Measurements from ENCODE around the gene GCSAM. TPM values are rescaled to one million over a fixed set of nuclear protein-coding genes. Genes with fewer than 3 reads are reported as not detected.

The GCSAM gene
- not detected in 2 replicates for total RNA-seq (2014; rRNA removed; shearing (Covaris generic))
- polyA plus RNA-seq (2014; cell fraction: nucleus; rRNA removed), result not detected in 2 replicates

DNA sequence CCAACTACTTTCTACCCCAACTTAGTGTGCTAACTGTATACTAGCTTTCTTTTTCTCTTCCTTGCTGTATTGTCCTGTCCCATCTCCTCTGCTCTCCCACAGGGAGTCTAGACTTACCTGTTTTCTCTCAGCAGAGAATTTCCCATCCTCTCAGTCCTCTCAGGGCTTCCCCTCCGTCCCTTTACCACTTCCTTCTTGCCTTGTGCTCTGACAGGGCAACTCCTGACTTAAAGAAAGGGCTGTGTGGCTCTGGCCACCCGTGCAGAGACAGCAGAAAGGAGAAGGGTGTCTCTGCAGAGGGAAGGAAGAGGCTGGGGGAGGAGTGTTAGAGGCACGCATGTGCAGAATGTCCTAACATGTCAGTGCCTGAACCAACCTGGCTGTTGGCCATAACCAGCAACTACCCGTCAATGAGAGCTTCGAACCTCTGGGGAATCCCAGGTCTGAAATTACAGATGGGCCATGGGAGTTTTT lies at the start of gene GCSAM:
Gene GCSAM (minus strand): TSS at position 274 of the 474 bp plus-strand sequence. CDS start 128 bp downstream, at position 146.
- DNase-seq (ENCODE audit: extremely low read depth, low read depth), result no peak

- no peak for DNase-seq (ENCODE audit: extremely low read depth, low read depth)
These were observed 42.6 kb upstream of the GCSAM start for GRCh38 chr3:112175646-112176045.

DNA sequence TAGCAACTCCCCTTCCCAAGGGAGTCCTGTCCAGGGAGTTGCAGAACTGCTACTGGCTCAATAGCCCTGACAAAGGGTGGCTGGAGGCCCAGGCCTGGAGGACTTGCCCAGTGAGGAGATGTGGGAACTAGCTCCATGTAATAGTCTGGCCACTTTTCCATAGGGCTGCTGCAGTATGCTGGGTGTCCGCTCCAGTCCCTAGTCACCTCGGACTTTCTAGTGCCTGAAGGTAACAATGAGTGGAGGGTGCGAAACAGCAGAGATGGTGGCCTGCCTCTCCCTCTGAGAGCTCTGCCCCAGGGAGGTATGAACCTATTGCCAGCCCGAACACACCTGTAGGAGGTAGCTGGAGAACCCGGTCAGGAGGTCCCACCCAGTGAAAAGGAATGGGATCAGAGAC lies 42.0 kb upstream of the GCSAM start:
- DNase-seq (ENCODE audit: extremely low read depth, low read depth), result no peak

DNA sequence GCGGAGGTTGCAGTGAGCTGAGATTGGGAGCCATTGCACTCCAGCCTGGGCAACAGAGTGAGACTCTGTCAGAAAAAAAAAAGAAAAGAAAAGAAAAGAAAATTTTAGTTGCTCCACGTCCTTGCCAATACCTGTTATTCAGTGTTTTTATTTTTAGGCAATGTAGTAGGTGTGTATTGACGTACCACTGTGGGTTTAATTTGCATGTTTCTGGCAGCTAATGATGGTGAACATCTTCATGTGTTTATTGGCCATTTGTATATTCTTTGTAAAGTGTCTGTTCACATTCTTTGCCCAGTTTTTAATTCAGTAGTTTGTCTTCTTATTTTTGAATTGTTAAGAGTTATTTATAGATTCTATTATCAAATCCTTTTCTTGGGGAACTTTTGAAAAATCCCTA lies 38.1 kb upstream of the GCSAM start:
- DNase-seq (ENCODE audit: extremely low read depth, low read depth), result no peak

DNA sequence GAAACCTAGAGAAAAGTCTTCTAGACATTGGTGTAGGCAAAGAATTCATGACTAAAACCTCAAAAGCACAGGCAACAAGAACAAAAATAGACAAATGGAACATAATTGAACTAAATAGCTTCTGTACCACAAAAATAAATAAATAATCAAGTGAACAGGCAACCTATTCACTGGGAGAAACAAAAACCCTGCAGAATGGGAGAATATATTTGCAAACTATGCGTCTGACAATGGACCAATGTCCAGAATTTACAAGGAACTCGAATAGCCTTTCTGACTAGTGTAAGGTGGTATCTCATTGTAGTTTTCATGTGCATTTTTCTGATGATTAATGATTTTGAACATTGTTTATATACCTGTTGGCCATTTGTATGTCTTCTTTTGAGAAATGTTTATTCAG lies 37.0 kb upstream of the GCSAM start:
- no peak for DNase-seq (ENCODE audit: extremely low read depth, low read depth)

DNA sequence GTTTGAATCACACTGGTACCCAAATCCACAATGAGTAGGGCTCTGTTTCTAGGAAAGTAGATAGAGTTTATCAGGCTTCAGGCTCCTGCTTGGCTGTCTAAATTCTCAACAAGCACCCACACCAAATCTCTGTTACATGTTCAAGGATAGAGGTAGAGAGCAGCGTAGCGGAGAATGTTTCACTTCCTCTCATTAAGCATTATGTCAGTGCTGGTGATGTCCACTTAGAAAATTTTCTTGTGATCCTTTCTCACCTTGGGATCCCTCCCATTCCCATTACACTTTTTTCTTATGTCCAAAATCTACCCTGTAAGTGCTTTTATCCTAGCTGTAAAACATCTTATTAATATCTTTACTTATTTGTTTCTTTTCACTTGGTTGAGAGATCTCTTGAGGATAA lies 34.7 kb upstream of the GCSAM start:
- no peak for DNase-seq (ENCODE audit: extremely low read depth, low read depth)

DNA sequence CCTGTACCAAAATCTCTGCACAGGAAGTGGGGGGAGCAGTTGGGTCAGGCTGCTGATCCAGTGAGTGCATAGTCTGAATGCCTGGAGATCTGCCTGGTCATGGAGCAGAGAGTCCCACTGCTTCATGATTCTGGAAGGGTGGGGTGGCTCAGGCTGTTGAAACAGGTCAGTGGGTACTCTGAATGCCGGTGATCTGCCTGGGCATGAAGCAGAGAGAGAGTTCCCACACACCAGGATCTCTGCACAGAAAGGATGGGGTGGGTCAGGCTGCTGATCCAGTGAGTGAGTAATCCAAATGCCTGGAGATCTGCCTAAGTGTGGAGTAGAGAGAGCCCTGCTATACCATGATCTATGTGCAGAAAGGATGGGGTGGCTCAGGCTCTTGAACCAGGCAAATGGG lies 16.1 kb upstream of the GCSAM start:
- DNase-seq (ENCODE audit: extremely low read depth, low read depth), result no peak

DNA sequence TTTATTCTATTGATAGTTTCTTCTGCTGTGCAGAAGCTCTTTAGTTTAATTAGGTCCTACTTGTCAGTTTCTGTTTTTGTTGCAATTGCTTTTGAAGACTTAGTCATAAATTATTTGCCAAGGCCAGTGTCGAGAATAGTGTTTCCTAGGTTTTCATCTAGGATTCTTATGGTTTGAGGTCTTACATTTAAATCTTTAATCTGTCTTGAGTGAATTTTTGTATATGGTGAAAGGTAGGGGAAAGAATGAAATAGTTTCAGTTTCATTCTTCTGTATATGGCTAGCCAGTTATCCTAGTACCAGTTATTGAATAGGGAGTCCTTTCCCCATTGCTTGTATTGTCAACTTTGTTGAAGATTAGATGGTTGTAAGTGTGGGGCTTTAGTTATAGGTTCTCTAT lies 10.6 kb upstream of the GCSAM start:
- DNase-seq (ENCODE audit: extremely low read depth, low read depth), result no peak

DNA sequence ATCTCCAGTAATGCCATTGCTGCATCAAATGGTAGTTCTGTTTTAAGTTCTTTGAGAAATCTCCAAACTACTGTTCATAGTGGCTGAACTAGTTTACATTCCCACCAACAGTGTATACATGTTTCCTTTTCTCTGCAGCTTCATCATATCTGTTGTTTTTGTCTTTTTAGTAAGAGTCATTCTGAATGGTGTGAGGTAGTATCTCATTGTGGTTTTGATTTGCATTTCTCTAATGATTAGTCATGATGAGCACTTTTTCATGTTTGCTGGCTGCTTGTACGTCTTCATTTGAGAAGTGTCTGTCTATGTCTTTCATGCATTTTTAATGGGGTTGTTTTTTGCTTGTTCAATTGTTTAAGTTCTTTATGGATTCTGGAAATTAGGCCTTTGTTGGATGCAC lies 10.2 kb upstream of the GCSAM start:
- no peak for DNase-seq (ENCODE audit: extremely low read depth, low read depth)

DNA sequence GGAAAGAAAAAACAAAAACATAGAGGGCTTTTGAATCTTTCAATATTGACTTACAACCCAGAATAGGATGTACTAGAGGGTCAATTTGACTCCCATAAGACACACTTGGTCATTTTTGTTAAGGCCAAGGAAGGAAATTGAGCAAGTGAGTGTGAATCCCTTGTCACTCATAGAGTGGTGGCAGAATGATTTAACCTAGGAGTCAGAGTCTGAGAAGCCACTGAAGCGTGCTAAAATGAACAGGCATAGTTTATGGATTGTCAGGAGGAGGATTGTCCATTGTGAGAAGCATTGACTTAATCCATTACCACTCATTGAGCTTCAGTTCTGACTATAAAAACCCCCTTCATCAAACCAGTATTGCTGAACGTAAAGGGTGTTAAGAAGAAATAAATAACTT lies 8.2 kb upstream of the GCSAM start:
- DNase-seq (ENCODE audit: extremely low read depth, low read depth), result no peak

DNA sequence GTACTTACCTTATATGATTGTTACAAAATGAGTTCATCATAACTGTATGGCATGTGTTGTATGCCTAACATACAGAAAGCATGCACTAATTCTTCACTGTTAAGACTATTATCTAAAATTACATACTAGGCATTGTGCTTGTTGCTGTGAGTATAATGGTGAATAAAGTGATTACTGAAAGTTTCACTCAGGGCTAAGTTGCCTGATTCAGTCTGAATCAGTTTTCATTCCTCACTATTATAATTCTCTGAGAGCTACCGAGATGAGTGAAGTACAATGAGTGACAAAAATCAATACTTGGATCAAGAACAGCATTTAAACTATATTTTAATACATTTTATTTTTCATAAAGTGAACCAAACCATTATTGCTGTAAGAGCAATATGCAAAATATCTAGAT lies 7.5 kb upstream of the GCSAM start:
- no peak for DNase-seq (ENCODE audit: extremely low read depth, low read depth)

- no peak for DNase-seq (ENCODE audit: extremely low read depth, low read depth)
These were observed 5.3 kb upstream of the GCSAM start for GRCh38 chr3:112138219-112138969.

DNA sequence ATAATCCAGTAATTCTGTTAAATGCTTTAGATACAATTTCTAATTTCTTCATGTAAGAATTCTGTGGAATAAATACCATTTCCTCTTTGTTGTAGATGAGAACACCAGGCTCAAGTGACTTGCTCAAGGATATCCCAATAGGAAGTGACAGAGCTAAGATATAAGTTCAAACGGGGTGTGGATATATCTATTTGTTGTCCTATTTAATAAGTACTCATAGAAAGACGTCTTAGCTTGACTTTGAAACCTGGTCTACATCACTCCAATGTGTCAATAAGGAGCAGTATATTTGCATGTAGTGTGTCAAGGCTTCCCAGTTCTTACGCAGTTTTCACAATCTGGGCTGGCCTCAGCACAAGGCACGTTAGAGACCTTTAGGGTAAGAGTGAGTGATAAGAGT lies 4.7 kb upstream of the GCSAM start:
- DNase-seq (ENCODE audit: extremely low read depth, low read depth), result no peak

DNA sequence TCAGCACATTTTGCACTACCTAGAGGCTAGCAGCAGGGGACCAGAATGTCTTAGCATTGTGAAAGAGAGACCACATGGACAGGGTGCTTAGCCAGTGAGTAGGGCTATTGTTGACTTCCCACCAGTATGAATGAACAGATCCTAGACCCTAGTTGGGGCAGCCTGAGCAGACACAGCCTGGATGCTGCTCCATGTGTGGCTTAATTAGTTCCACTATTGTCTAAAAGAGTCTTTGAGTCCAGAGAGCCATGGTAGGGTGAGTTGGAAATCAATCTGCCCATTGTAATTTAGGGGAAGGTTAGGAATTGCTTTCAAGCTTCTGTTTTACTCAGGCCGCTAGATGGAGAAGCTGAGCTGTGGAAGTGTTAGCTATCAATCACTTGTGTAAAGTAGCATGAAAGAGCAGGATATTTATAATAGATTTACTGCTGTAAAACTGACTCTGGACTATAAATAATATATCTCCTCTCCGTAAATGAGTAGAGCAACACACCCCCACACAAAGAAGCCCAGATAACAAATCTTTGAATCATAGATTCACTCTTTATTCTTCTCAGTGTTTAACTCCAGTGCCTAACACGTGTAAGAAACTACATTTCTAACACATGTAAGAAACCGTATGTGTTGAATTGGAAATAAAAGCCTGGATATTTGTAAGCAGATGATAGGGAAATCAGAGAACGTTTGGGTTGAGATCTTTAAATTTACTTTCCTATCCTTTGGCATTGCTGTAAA lies 4.1 kb upstream of the GCSAM start:
- peak; percentile 58 for DNase-seq (ENCODE audit: extremely low read depth, low read depth)

DNA sequence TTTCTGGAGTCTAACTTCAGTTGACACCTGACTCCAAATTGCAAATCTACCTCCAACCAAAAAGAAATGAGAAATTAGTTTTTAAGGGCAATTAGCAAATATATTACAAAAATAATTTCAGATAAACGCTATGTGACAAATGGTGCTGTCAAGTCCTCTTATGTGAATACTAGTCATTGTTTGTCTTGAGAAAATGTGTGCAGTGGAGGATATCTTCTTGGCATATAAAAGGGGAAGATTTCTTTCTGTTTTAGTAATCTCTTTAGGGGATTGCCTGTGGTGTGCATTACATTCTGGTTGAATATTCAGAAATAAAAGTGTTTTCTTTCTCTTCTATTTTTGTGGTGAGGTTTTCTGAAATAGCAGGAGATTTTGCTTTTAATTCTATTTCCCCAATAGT lies 3.0 kb upstream of the GCSAM start:
- DNase-seq (ENCODE audit: extremely low read depth, low read depth), result no peak

GRCh38 chr3:112134335-112135124 lies 1.5 kb upstream of the GCSAM start:
- DNase-seq (ENCODE audit: extremely low read depth, low read depth), result no peak

DNA sequence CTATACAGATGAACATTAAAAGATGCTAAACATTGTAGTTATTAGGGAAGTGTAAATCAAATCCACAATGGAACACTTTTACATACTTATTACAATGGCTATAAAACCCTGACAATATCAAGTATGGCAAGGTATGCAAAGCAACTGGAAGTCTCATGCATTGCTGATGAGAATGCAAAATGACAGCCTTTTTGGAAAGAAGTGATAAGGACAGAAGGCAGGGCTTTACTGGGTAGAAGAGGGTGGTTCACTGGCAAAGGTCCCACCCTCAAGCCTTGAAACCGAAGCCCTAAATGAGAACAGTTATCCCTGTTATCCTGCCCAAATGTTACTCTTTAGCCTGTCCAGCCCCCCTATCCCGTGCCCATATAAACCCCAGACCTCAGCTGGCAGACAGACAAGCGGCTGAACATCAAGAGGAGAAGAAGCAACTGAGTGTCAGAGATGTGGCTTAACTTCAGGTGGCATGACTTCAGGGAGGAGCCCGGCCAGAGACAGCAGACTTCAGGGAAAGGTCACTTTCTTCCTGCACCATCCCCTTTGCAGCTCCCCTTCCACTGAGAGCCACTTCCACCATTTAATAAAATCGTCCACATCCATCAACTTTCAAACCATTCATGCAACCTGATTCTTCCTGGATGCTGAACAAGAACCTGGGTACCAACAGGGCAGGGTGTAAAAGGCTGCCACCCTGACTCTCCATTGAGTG lies 732 bp upstream of the GCSAM start:
- no peak for DNase-seq (ENCODE audit: extremely low read depth, low read depth)

DNA sequence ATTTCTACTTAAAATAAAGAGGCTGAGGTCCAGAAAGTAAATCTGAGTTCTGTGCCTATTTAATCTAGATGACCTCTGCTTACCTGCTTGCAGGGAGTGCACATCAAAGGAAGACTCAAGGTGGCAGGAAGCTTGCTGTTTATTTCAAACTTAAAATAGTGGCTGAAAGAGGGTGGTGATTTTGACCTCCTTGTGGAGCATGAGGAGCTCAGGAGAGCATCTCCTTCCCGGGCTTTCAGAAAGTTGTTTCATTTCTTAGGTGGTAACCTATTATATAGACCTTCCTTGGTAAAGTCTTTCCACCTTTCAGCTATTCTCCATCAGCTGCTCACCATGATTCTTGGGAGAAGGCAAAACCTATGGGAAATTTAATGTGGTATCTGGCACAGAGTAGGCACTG lies 494 bp downstream of the GCSAM start:
- DNase-seq (ENCODE audit: extremely low read depth, low read depth), result no peak

DNA sequence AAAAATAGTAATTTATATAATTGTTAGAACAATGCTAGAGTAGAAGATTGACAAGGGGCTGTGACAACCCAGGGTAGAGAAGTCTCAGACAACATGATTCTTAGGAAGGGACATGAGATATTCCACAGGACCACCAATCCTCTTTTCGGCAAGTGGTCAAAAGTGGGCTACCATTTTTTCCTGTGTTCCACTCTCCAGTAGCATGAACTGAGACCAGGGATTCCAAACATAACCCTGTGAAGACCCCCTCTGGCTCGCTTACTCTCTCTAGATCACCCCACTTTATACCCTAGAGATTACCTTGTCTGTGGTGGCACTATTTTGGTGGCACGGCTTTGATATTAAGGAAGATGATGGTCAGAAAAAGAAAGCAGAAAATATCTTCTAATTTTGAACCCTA lies 960 bp downstream of the GCSAM start:
- no peak for DNase-seq (ENCODE audit: extremely low read depth, low read depth)

DNA sequence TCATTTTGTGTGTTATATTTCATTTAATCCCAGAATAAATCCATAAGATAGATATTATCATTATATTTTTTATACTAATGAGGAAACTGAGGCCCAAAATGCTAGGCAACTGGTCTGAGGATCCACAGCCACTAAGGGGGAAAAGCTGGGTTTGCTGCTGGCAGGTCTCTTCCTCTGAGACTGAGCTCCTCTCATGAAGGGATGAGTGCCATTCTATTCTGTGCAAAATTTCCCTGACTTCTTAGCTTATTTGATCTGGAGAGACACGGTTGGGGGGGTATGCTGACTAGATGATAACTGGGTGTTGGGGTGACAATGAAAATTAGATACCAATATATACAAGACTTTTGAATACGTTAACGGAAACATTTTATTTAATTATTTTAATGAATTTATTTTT lies 1.9 kb downstream of the GCSAM start:
- DNase-seq (ENCODE audit: extremely low read depth, low read depth), result no peak

DNA sequence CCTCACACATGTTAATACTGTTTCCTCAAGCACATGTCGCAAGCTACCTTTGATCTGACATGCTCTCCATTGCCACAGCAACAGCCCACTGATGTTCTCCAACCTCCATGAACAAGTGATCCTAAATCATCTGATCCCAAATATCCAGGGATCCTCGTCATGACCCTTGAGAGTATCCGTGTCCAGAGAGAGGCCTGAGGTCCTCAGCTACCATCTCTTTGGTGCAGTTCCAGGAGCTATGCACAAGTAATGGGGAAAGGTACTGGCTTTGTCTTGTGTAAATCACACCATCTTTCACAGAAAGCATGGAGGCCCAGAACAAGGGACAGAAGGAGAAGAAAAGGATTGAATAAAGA lies 2.4 kb downstream of the GCSAM start:
- DNase-seq (ENCODE audit: extremely low read depth, low read depth), result no peak

All from NCI-H460 (cell line).